Peyer's patch (tissue), 4 donors: ENCODE results near the gene MAN1A2.

ENCODE experiments used
- CTCF ChIP-seq, 6 experiments: fragments of 450-650 bp in 4 of 6; fragments of 200-600 bp in 2 of 6; sonication (generic) in 1 of 6; IDR thresholded peaks; one replicate each; pipeline ENCODE4 v1.5.1; 2017 to 2019; ENCODE audit warnings: antibody characterized with exemption in 6 of 6, mild to moderate bottlenecking in 3 of 6, moderate library complexity in 1 of 6
- POLR2A ChIP-seq, 2 donors: fragments of 450-650 bp; IDR thresholded peaks; one replicate each; pipeline ENCODE4 v1.5.1; 2017; ENCODE audit warnings: antibody characterized with exemption in 2 of 2, mild to moderate bottlenecking in 2 of 2, moderate library complexity in 2 of 2

GRCh38 chr1:117556341-117556740 is 189.1 kb downstream of the MAN1A2 start:
- TF ChIP-seq POLR2A (IDR thresholded peaks at IDR 0.05) (no peak), CTCF (IDR thresholded peaks at IDR 0.05) (no peak)
